HCT116 (cell line): ENCODE data around the gene RIT1. TPM values are rescaled to one million over a fixed set of nuclear protein-coding genes. Genes with fewer than 3 reads are reported as not detected.

Experiments
- ATAC-seq: fragments of 200-7000 bp; cut with Tn5 transposase; 2 replicates; pipeline ENCODE4 v1.9.1; 2020; ENCODE audit warnings: mild to moderate bottlenecking, moderate library complexity
- BruUV-seq: library from RNA; stranded (reverse); fragments of 400-500 nt; replicated peaks from 2 replicates; lab custom pipeline; 2021; lab: Mats Ljungman, UMichigan
- CTCF ChIA-PET: fragments of 300-600 bp; sonication (Branson Sonifier 250); formaldehyde crosslinking; loops from one replicate; lab custom pipeline; 2021; ENCODE audit warnings: antibody characterized with exemption; lab: Charles Lee
- POLR2A ChIA-PET: fragments of 300-600, 350-600 bp; sonication (Branson Sonifier 250); formaldehyde crosslinking; loops from one replicate; lab custom pipeline; 2021; ENCODE audit warnings: antibody characterized with exemption; lab: Charles Lee
- RAD21 ChIA-PET, 2 experiments: fragments of 300-600 bp; sonication (Branson Sonifier 250); formaldehyde crosslinking; loops; one replicate each; lab custom pipeline; 2023; ENCODE audit warnings: low total read pairs in 2 of 2; ENCODE audit not compliant: uncharacterized antibody in 2 of 2, unreplicated experiment in 2 of 2, low non-redundant PET in 1 of 2; lab: Charles Lee
- DNase-seq: peaks from one replicate; pipeline ENCODE4 v3.0.0-alpha.2; 2010; ENCODE audit warnings: low read depth, low spot score
- H2AFZ ChIP-seq: fragments of 200-600 bp; shearing (Covaris generic), sonication (generic); 2 replicates; pipeline ENCODE4 v1.6.1; 2017; ENCODE audit warnings: low read depth, mixed run types, mixed read lengths, antibody characterized with exemption, low read length; ENCODE audit not compliant: poor library complexity, severe bottlenecking
- H3K27ac ChIP-seq: 2 replicates; pipeline ENCODE4 v1.5.1; 2012; ENCODE audit warnings: low read depth, low read length
- H3K27me3 ChIP-seq: fragments of 200-600 bp; sonication (generic); 2 replicates; pipeline ENCODE4 v1.6.1; 2016; ENCODE audit warnings: mixed run types, low read length, mixed read lengths; ENCODE audit not compliant: insufficient read depth
- H3K36me3 ChIP-seq, 2 experiments: fragments of 200-500 bp in 1 of 2; fragments of 200-600 bp in 1 of 2; sonication (Bioruptor generic) in 1 of 2; sonication (generic) in 1 of 2; 2 replicates each; pipeline versions ENCODE4 v1.5.1 to v1.6.1; 2014 to 2016; ENCODE audit warnings: low read length in 2 of 2, inconsistent platforms in 1 of 2, mixed read lengths in 1 of 2, mixed run types in 1 of 2; ENCODE audit not compliant: insufficient read depth in 2 of 2, control insufficient read depth in 1 of 2
- H3K4me1 ChIP-seq, 2 experiments: fragments of 200-600 bp in 1 of 2; sonication (generic) in 1 of 2; 2 replicates each; pipeline versions ENCODE4 v1.5.1 to v1.6.1; 2012 to 2017; ENCODE audit warnings: low read length in 2 of 2, inconsistent platforms in 1 of 2, mild to moderate bottlenecking in 1 of 2, mixed read lengths in 1 of 2, mixed run types in 1 of 2, moderate library complexity in 1 of 2; ENCODE audit not compliant: insufficient read depth in 2 of 2, control insufficient read depth in 1 of 2
- H3K4me2 ChIP-seq: fragments of 200-600 bp; sonication (generic); 2 replicates; pipeline ENCODE4 v1.6.1; 2017; ENCODE audit warnings: mixed run types, low read length, mixed read lengths
- H3K4me3 ChIP-seq, 2 experiments: fragments of 200-600 bp in 1 of 2; sonication (generic) in 1 of 2; replicated peaks in 1 of 2; 2 replicates each; pipeline ENCODE4 v1.5.1; 2011 to 2016; ENCODE audit warnings: low read length in 2 of 2, control low read depth in 1 of 2, low read depth in 1 of 2, mild to moderate bottlenecking in 1 of 2, mixed read lengths in 1 of 2, mixed run types in 1 of 2
- H3K79me2 ChIP-seq: fragments of 200-600 bp; sonication (generic); 2 replicates; pipeline ENCODE4 v1.6.1; 2017; ENCODE audit warnings: mild to moderate bottlenecking, mixed run types, low read length, moderate library complexity, mixed read lengths; ENCODE audit not compliant: insufficient read depth
- H3K9ac ChIP-seq: fragments of 200-600 bp; sonication (generic); 2 replicates; pipeline ENCODE4 v1.6.1; 2016; ENCODE audit warnings: low read length, mixed read lengths
- H3K9me2 ChIP-seq: fragments of 200-600 bp; sonication (generic), shearing (Covaris generic); 2 replicates; pipeline ENCODE4 v1.6.1; 2017; ENCODE audit warnings: mixed run types, mild to moderate bottlenecking, moderate library complexity; ENCODE audit not compliant: insufficient read depth
- H3K9me3 ChIP-seq, 2 experiments: fragments of 200-500 bp in 1 of 2; fragments of 200-600 bp in 1 of 2; sonication (Bioruptor generic) in 1 of 2; sonication (generic) in 1 of 2; 2 replicates each; pipeline ENCODE4 v1.6.1; 2014 to 2017; ENCODE audit warnings: low read length in 2 of 2, mixed read lengths in 2 of 2, inconsistent platforms in 1 of 2, low read depth in 1 of 2, mild to moderate bottlenecking in 1 of 2, mixed run types in 1 of 2, moderate library complexity in 1 of 2; ENCODE audit not compliant: control insufficient read depth in 1 of 2, insufficient read depth in 1 of 2
- H4K20me1 ChIP-seq: fragments of 200-600 bp; sonication (generic), shearing (Covaris generic); 2 replicates; pipeline ENCODE4 v1.6.1; 2017; ENCODE audit warnings: mixed run types, mild to moderate bottlenecking, moderate library complexity; ENCODE audit not compliant: insufficient read depth
- ATF3 ChIP-seq: IDR thresholded peaks from 2 replicates; pipeline ENCODE4 v1.6.1; 2012
- CBX3 ChIP-seq: IDR thresholded peaks from 2 replicates; pipeline ENCODE4 v1.6.1; 2012; ENCODE audit warnings: low read depth
- CEBPB ChIP-seq: IDR thresholded peaks from 2 replicates; pipeline ENCODE4 v1.6.1; 2012; ENCODE audit warnings: low read depth
- CTCF ChIP-seq, 3 experiments: fragments of 200-600 bp in 1 of 3; sonication (generic) in 1 of 3; IDR thresholded peaks in 2 of 3; conservative IDR thresholded peaks in 1 of 3; 2 replicates each; pipeline ENCODE4 v1.5.1; 2012 to 2017; ENCODE audit warnings: low read depth in 2 of 3, low read length in 2 of 3, antibody characterized with exemption in 1 of 3, borderline replicate concordance in 1 of 3, control low read depth in 1 of 3, mild to moderate bottlenecking in 1 of 3, mixed read lengths in 1 of 3, mixed run types in 1 of 3, moderate library complexity in 1 of 3; ENCODE audit not compliant: insufficient read depth in 1 of 3
- EGR1 ChIP-seq: IDR thresholded peaks from 2 replicates; pipeline ENCODE4 v1.6.1; 2012; ENCODE audit warnings: low read depth
- ELF1 ChIP-seq: IDR thresholded peaks from 2 replicates; pipeline ENCODE4 v1.6.1; 2012; ENCODE audit warnings: low read depth, borderline replicate concordance
- EZH2 ChIP-seq: fragments of 200-600 bp; sonication (generic); IDR thresholded peaks from 2 replicates; pipeline ENCODE4 v1.6.1; 2017; ENCODE audit warnings: antibody characterized with exemption, mixed run types
- EZH2phosphoT487 ChIP-seq: fragments of 200-600 bp; IDR thresholded peaks from 2 replicates; pipeline ENCODE4 v1.6.1; 2018; ENCODE audit warnings: antibody characterized with exemption, borderline replicate concordance
- FOSL1 ChIP-seq: IDR thresholded peaks from 2 replicates; pipeline ENCODE4 v1.6.1; 2012; ENCODE audit warnings: low read depth
- JUND ChIP-seq: IDR thresholded peaks from 2 replicates; pipeline ENCODE4 v1.6.1; 2012
- MAX ChIP-seq: IDR thresholded peaks from 2 replicates; pipeline ENCODE4 v1.6.1; 2012
- POLR2AphosphoS5 ChIP-seq: IDR thresholded peaks from 2 replicates; pipeline ENCODE4 v1.6.1; 2011; ENCODE audit warnings: mild to moderate bottlenecking, low read depth, low read length, moderate library complexity
- RAD21 ChIP-seq: IDR thresholded peaks from 2 replicates; pipeline ENCODE4 v1.6.1; 2012; ENCODE audit warnings: low read depth, mild to moderate bottlenecking
- REST ChIP-seq: IDR thresholded peaks from 2 replicates; pipeline ENCODE4 v1.6.1; 2012; ENCODE audit warnings: low read depth
- SP1 ChIP-seq: IDR thresholded peaks from 2 replicates; pipeline ENCODE4 v1.6.1; 2012; ENCODE audit warnings: low read depth
- SRF ChIP-seq: IDR thresholded peaks from 2 replicates; pipeline ENCODE4 v1.6.1; 2012; ENCODE audit warnings: low read depth
- TCF7L2 ChIP-seq: IDR thresholded peaks from 2 replicates; pipeline ENCODE4 v1.7.0; 2011; ENCODE audit warnings: borderline replicate concordance, inconsistent platforms; ENCODE audit not compliant: insufficient read depth, insufficient read length; ENCODE audit errors: extremely low read depth
- YY1 ChIP-seq: IDR thresholded peaks from 2 replicates; pipeline ENCODE4 v1.6.1; 2011; ENCODE audit warnings: low read length, low read depth, moderate library complexity, mild to moderate bottlenecking; ENCODE audit not compliant: insufficient replicate concordance; ENCODE audit errors: extremely low read depth
- ZFX ChIP-seq: fragments of 450-650 bp; IDR thresholded peaks from 2 replicates; pipeline ENCODE4 v1.6.1; 2017
- intact Hi-C: fragments of 100-400 bp; cut with micrococcal nuclease; formaldehyde crosslinking; loops from 2 replicates; pipeline ENCODE4 v1.10.0; 2022
- total RNA-seq: library from RNA; stranded (reverse); gene quantifications from one replicate; pipeline ENCODE4 v1.2.1, GENCODE V29; 2021; ENCODE audit not compliant: unreplicated experiment

Gene RIT1
- total RNA-seq, 1 experiment from 2014 or later = 10.2 TPM

- H3K36me3 ChIP-seq = no peaks in the 10 kb centered on the region
- H2AFZ ChIP-seq = no peak overlapping the region
- H3K4me2 ChIP-seq = no peak overlapping the region
- ChIA-PET POLR2A (no interaction called here), RAD21 (no interaction called here), CTCF (no interaction called here)
- intact Hi-C loops = no loop called here
- no peak overlapping the region for H3K27ac ChIP-seq
- peaks cover 3 to 19% of the 10 kb centered on the region in 2 experiments; a peak in 3 of 4 replicates for H3K4me1 ChIP-seq
- peaks cover 9% of the 10 kb centered on the region for H3K27me3 ChIP-seq
- DNase-seq (no peak), ATAC-seq (no peak)
- peaks cover 10% of the 10 kb centered on the region for H3K79me2 ChIP-seq
- H3K9me3 ChIP-seq = no peaks in the 10 kb centered on the region
- H3K4me3 ChIP-seq = no peak overlapping the region
- BruUV-seq = no TSS peak
- H3K9ac ChIP-seq = no peak overlapping the region
- H3K9me2 ChIP-seq = no peaks in the 10 kb centered on the region
- no peak for TF ChIP-seq POLR2AphosphoS5
- no peak for TF ChIP-seq ZFX
- no peak for TF ChIP-seq MAX
- TF ChIP-seq CEBPB = no peak
- TF ChIP-seq SRF = no peak
- no peak for TF ChIP-seq JUND
- no peak for TF ChIP-seq REST
- no peak for TF ChIP-seq YY1
- no peak for TF ChIP-seq EGR1
- no peak for TF ChIP-seq EZH2phosphoT487
- TF ChIP-seq CBX3 = no peak
- TF ChIP-seq ELF1 = no peak
- TF ChIP-seq ATF3 = no peak
- TF ChIP-seq FOSL1 = no peak
- TF ChIP-seq RAD21 = no peak
- TF ChIP-seq EZH2 = no peak
- TF ChIP-seq TCF7L2 = no peak
- no peak for TF ChIP-seq CTCF (IDR thresholded peaks at IDR 0.05 in 2 of 3, conservative IDR thresholded peaks at IDR 0.05 in 1 of 3; ENCODE audit: borderline replicate concordance in 1 of 3, insufficient read depth in 1 of 3, low read depth in 2 of 3, low read length in 2 of 3)
- TF ChIP-seq SP1 = no peak
- H4K20me1 ChIP-seq = no peaks in the 10 kb centered on the region
Measured at GRCh38 chr1:155860970-155861510, 50.1 kb downstream of the RIT1 start.
